HFFc6 (cell line): ENCODE measurements around the gene TRPC6. TPM values are rescaled to one million over a fixed set of nuclear protein-coding genes. Genes with fewer than 3 reads are reported as not detected.

Experiments used
- DNase-seq: peaks from one replicate; pipeline ENCODE4 v3.0.0-alpha.2; 2018
- H3K27ac Mint-ChIP-seq: 2 replicates; pipeline ENCODE4 v1.8.0; 2020; ENCODE audit warnings: mild to moderate bottlenecking, mixed read lengths
- H3K27me3 Mint-ChIP-seq: 2 replicates; pipeline ENCODE4 v1.8.0; 2021; ENCODE audit warnings: mild to moderate bottlenecking, moderate library complexity, mixed read lengths; ENCODE audit not compliant: insufficient read depth
- H3K36me3 Mint-ChIP-seq: 2 replicates; pipeline ENCODE4 v1.8.0; 2021; ENCODE audit warnings: low read depth, mixed read lengths
- H3K4me1 Mint-ChIP-seq: 2 replicates; pipeline ENCODE4 v1.8.0; 2020; ENCODE audit warnings: low read depth, mixed read lengths
- H3K4me3 Mint-ChIP-seq: 2 replicates; pipeline ENCODE4 v1.8.0; 2020; ENCODE audit warnings: mild to moderate bottlenecking, moderate library complexity, mixed read lengths
- H3K9me3 Mint-ChIP-seq: 2 replicates; pipeline ENCODE4 v1.8.0; 2020; ENCODE audit warnings: mild to moderate bottlenecking, mixed read lengths
- total RNA-seq, 6 experiments: library from RNA; stranded (reverse); fragmentation: NEBNext Ultra II Directional; extraction: Animal tissue kit (Norgen Biotek cat#: 25700); gene quantifications; 2 replicates in 1 of 6; 3 replicates in 5 of 6; pipeline ENCODE4 v1.2.3, GENCODE V29; 2021
- TF ChIP-seq, protein P1 (sequence below): fragments of 200-600 bp; sonication (generic); IDR thresholded peaks from 2 replicates; pipeline ENCODE4 v1.5.0; 2021; ENCODE audit warnings: antibody characterized with exemption, mild to moderate bottlenecking

TRPC6 gene
- total RNA-seq, 6 experiments from 2014 or later: not detected

DNA sequence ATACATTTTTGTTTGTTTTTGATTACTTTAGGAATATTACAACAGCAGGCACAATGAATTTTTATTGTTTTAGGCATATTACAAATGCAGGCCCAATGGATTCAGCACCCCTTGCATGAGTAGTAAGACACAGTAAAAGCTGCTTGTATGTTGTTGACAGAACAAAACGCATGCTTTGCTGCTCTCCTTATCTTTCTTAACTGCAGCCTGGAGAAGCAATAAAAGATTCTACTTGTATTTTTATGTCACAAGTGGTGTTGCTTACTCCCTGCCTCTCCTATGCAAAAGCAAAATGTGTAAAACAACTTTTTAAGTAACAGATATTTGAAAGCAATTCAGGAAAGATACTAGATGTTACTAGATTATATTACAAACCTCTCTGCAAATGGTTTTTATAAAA is 73.9 kb downstream of the TRPC6 start:
- H3K27me3 Mint-ChIP-seq: no peaks in the 10 kb centered on the region
- no peaks in the 10 kb centered on the region for H3K36me3 Mint-ChIP-seq
- no peak overlapping the region for H3K4me3 Mint-ChIP-seq
- no peak for DNase-seq
- no peaks in the 10 kb centered on the region for H3K4me1 Mint-ChIP-seq
- H3K27ac Mint-ChIP-seq: no peak overlapping the region
- peaks cover 29% of the 10 kb centered on the region for H3K9me3 Mint-ChIP-seq
- TF ChIP-seq, protein P1, sequence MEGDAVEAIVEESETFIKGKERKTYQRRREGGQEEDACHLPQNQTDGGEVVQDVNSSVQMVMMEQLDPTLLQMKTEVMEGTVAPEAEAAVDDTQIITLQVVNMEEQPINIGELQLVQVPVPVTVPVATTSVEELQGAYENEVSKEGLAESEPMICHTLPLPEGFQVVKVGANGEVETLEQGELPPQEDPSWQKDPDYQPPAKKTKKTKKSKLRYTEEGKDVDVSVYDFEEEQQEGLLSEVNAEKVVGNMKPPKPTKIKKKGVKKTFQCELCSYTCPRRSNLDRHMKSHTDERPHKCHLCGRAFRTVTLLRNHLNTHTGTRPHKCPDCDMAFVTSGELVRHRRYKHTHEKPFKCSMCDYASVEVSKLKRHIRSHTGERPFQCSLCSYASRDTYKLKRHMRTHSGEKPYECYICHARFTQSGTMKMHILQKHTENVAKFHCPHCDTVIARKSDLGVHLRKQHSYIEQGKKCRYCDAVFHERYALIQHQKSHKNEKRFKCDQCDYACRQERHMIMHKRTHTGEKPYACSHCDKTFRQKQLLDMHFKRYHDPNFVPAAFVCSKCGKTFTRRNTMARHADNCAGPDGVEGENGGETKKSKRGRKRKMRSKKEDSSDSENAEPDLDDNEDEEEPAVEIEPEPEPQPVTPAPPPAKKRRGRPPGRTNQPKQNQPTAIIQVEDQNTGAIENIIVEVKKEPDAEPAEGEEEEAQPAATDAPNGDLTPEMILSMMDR: no peak

DNA sequence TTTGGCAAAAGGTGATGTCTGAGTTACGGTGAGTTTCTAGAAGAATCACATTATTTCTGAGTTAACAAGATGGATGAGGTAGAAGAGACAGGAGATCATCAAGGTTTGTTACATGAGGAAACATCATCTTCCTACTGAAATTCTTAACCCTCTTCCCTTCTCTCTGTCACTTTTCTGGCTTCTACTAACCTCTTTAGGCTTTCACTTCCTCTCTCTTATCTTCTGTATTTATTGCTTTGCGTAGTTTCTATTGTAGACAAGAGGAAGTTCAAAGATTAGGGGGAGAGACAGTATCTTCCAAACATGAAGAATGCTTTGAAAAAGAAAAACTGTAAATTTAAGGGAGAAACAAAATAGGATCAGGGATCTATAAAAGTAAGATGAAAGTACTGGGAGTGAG is 75.4 kb downstream of the TRPC6 start:
- Mint-ChIP-seq H3K36me3 (no peaks in the 10 kb centered on the region), H3K9me3 (peaks cover 33% of the 10 kb centered on the region), H3K27ac (no peak overlapping the region), H3K4me3 (no peak overlapping the region), H3K27me3 (no peaks in the 10 kb centered on the region), H3K4me1 (no peaks in the 10 kb centered on the region)
- DNase-seq: no peak
- TF ChIP-seq, protein P1: no peak

DNA sequence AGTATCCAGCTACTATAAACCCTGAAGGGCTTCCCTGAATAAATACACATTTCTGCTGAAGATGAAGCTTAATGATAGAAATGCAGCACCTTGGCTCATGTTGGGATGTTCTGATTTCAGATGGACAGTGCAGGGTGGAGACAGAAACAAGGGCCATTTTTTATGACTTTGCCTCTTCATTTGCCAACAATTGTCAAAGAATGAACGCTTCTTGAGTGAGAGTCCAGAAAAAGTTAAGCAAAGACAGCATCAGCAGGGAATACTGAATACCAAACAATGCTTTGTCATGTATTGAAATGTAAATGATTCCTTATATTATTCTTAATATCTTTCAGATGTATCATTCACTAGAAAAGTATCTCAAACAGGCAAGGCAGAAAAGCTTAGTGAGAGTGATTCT is 84.9 kb downstream of the TRPC6 start:
- Mint-ChIP-seq H3K27me3 (no peaks in the 10 kb centered on the region), H3K4me1 (no peaks in the 10 kb centered on the region), H3K27ac (no peak overlapping the region), H3K36me3 (no peaks in the 10 kb centered on the region), H3K4me3 (no peak overlapping the region), H3K9me3 (peaks cover 11% of the 10 kb centered on the region; the same call in 1 of the 2 replicates)
- TF ChIP-seq, protein P1: no peak
- no peak for DNase-seq

DNA sequence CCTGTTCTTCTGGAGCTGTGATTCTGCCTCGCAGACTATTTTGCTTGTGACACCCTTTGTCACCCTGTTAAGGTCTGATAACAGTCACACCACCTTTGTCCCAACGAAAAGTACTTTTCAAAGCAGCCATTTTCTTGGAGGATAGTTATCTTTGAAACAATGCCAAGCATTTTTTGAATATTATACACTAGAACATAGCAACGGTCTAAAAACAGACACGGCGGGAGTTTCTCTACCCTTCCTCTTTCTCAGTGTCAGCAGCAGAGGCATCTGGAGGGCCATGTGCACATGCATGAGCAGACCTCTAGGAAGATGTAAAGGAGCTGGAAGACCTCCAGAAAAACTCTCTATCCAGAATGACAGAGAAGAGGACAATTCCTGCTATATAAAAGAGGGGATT is 86.5 kb downstream of the TRPC6 start:
- no peaks in the 10 kb centered on the region for H3K27me3 Mint-ChIP-seq
- H3K27ac Mint-ChIP-seq: no peak overlapping the region
- TF ChIP-seq, protein P1: no peak
- H3K4me1 Mint-ChIP-seq: no peaks in the 10 kb centered on the region
- DNase-seq: no peak
- H3K9me3 Mint-ChIP-seq: peaks cover 12% of the 10 kb centered on the region; the same call in 1 of the 2 replicates
- H3K4me3 Mint-ChIP-seq: no peak overlapping the region
- no peaks in the 10 kb centered on the region for H3K36me3 Mint-ChIP-seq

DNA sequence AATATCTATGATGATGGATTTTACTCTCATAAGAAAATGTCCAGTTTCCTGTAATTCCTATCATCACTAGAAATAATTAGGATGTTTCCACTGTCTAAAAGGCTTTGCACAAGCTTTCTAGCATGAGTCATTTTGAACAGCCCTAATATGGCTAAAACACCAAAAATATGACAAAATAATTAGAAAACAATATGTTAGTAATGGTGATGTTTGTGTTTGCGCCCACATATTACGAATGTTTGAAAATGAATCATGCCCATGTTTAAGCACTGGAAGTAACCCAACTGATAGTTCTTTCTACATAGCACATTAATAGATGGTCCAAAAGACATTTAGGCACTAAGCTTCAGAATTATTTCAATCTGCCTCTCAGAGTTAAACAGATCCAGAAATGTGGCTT is 96.0 kb downstream of the TRPC6 start:
- Mint-ChIP-seq H3K9me3 (0 out of 2 replicates have a peak, but pooled peaks cover 4% of the 10 kb centered on the region), H3K27me3 (no peaks in the 10 kb centered on the region), H3K36me3 (no peaks in the 10 kb centered on the region), H3K27ac (no peak overlapping the region), H3K4me3 (no peak overlapping the region), H3K4me1 (no peaks in the 10 kb centered on the region; the same call in 1 of the 2 replicates)
- TF ChIP-seq, protein P1: no peak
- peak; percentile 19 for DNase-seq
